Measurements from ENCODE around the gene CSNK1G1.

The CSNK1G1 gene

DNA sequence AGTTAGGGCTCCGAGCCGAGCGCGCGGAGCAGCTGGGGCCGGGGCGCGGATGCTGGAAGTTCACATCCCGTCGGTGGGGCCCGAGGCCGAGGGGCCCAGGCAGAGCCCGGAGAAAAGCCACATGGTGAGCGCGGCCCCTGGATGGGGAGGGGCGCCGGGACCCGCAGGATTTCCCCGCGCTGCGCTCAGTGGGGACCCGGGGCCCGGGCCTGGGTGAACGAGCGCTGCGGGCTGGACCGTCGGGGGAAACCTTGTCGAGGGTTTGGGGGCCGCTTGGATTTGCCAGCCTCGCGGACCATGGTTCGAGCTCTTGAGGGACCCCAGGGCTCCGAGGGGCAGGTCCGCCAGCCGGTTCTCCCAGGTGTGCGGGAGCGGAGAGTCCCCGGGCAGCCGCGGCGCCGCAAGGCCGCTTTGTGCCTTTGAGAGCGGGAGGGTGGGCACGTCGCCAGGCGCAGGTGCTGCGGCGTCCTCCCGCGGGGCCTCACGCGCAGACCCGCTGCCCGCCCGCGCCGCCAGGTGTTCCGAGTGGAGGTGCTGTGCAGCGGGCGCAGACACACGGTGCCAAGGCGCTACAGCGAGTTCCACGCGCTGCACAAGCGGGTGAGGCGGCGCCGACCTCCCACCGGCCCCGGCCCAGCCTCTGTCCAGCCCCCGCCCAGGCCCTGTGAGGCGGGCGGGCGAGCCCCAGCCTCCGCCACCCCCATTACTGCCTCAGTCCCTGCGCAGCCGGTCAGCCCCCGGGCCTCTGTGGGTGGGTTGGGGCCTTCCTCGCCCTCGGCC, 204.1 kb downstream of the CSNK1G1 start, which contains the start of gene SNX22:
SNX22 (plus strand) TSS at position 5 of the 780 bp plus-strand sequence; CDS start at position 50, 45 bp downstream.
- no peak for ATAC-seq

DNA sequence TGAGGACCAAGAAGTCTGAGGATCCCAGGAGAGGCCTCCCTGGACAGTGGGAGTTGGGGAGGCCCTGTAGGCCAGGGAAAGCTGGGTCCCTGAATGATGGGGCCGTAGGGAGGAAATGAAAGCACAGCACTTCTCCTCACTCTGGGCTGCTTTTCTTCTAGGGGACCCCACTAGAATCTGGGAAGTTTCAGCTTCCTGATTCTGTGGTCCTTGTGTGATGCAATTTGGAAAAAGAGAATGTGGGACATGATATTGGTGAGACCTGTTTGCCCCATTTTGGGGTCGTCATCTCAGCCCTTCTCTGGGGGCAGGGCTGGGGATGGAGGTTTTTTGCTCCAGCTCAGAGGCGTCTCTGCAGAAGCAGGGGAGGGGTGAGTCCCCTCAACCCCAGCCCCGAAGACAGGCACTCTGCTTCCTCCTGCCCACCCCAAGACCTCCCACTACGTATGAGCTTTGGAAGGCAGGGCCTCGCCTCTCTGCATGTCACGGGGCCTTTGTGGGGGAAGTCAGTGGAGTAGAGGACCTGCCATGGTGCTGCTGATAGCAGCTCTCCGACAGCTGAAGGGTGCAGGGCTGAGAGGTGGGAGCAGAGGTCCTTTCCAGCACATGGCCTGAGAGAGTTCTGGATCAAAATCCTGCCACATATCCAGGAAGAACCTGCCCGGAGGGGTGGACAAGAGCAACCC, 205.9 kb downstream of the CSNK1G1 start:
- no peak for ATAC-seq

DNA sequence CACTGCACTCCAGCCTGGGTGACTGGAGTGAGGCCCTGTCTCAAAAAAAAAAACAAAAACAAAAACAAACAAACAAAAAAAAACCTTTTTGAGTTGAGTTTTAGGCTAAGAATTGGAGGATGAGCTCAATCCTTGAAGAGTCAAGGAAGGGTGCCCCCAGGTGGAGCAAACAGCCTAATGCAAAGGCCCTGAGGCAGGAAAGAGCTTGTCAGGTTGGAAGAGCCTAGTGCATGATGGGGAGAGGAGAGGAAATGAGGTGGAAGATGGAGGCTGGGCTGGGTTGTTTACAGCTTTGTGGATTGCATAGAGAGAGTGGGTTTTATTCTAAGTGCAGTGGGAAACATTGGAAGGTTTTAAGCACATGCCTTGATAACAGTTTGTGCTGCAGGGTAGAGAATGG, 206.5 kb downstream of the CSNK1G1 start:
- ATAC-seq: no peak

DNA sequence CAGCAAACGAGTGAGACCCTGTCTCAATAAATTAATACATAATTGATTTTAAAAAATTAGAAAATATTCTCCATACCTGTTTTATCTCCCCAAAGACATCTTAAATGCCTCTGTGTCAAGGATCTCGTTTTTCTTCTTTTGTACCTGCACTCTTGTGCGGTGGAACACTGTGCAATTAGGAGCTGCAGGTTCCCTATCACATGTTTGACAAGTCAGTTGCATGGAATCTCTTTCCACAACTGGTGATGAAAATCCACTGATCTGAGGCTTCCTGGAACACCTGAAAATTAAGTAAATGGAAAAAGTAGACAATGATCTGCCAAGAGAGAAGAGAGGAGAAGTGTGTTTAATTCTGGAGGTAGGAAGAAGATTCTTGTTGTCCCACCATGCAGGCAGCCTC, 207.4 kb downstream of the CSNK1G1 start:
- no peak for ATAC-seq

DNA sequence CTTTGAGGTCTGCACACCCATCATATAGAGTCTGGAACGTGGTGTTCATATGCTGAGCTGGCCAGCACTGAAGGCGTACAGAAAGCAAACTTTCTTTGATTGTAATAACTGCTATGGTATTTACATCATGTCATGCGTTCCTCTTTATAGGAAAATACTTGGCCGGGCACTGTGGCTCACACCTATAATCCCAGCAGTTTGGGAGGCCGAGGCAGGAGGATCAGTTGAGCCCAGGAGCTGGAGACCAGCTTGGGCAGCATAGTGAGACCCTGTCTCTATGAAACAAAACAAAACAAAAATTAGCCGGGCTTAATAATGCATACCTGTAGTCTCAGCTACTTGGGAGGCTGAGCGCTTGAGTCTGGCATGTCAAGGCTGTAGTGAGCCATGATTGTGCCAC, 207.8 kb downstream of the CSNK1G1 start:
- no peak for ATAC-seq

DNA sequence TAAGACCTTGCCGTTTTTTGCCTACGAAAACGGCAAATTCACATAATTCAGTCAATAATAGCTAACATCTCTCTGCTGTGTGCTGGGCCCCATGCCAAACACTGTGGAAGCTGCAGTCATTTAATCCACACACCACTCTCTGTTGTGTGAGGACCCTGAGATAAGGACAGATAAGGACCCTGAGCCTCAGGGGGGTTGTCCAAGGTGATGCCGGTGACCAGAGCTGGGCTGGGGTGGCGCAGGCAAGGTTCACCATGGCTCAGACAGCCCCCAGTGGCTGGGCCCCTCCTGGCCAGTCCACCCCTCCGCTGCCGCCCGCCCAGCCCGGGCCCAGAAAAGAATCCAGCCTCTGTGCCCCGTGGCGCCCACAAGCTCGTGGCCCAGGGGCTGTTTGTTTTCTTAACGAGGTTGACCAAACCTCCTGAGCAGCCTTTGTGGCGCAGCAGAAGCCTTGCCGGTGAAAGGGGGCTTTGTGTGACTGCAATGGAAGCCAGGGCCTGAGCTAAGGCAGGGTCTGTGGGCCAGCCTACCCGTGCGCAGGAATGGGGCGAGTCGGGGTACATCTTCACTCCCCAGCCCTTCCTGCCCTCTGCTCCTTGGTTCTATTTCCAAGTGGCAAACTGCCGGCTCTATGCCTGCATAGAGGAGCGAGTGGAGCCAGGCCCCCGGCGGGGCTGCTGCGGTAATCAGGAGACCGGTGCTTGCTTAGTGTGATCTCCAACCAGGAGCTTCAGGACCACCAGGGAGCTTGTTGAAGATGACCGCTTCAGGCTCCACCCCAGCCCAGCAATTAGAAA, 208.9 kb downstream of the CSNK1G1 start:
- no peak for ATAC-seq

DNA sequence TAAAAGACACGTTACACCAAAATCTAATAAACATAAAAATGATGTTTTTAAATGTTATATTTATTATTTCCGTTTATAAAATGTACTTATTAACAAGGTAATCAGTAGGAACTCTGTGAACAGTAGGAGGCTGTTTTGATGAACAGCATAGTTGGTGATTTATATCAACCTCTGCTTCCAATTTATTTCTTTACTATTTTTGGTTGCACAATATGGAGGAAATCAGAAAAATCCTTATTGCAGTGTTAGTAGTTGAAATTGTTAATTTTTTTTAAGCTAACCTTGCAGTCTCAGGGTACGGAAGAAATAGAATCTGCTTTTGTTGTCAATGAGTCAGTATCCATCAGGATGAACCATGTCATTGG, 209.5 kb downstream of the CSNK1G1 start:
- no peak for ATAC-seq

DNA sequence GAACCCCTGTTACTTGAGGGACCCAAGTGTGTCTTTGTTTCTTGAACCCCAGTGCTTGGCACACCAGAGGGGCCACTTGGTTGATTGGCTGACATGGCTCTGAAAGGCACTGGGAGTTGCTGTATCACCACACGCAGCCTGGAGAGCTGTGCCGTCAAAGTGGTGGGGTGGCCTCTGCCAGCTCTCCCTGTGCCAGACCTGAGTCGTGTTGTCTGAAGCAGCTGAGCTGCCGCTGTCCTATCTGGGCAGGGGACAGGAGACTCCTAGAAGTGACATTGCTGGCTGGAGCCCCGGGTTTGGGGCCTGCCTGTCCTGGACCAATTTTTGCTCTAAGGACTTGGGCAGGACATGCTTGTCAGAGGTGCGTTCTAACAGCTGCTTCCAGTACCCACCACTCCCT, 209.9 kb downstream of the CSNK1G1 start:
- ATAC-seq: no peak

DNA sequence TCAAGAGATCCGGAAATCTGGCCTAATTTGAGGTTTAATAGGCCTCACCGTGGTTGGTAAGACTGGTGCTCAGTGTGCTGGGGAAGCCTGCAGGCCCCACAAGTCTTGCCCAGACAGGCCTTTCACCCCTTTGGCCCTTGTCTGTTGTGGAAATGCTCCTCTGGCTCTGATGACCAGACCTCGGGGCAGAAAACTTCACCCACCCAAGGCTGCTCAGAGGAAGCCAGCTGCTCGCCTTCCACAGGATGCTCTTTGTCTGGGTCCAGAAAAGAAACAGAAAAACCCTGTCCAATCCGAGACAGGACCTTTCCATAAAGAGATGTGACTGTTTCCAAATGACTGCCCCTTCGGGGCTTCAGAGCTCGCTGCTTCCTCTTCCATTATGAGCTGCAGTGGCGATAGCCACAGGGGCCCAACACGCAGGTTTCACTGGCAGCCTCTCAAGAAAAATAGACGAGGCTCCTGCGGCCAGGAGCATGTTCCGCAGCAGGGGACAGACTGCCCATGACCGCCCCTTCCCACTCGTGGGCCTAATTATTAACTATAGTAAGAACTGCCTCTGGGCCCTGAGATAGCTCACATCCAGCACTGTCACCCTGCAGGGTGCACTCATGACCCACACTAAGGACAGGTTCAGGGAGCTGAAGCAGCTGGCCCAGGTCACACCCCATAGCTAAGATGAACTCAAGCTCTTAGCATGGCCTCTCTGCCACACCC, 211.2 kb downstream of the CSNK1G1 start:
- ATAC-seq: peak in 1 of 2 donors; percentile 50

DNA sequence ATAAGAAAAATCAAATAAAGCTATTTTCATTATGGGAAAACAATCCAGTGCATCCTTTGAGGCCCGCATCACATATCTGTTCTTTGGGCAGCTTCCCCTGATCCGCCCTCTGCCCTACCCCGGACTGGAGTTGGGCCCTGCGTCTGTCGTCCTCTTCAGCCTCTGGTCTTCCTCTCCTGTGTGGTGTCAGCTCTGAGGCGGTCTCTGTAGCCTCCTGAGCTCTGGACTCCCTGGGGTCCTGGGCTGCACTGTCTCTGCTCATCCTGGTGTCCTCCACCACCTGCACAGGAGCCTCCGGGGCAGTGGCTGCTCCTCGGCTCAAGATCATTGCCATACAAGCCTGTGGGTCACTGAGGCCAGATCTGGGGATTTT, 211.8 kb downstream of the CSNK1G1 start:
- ATAC-seq: no peak

DNA sequence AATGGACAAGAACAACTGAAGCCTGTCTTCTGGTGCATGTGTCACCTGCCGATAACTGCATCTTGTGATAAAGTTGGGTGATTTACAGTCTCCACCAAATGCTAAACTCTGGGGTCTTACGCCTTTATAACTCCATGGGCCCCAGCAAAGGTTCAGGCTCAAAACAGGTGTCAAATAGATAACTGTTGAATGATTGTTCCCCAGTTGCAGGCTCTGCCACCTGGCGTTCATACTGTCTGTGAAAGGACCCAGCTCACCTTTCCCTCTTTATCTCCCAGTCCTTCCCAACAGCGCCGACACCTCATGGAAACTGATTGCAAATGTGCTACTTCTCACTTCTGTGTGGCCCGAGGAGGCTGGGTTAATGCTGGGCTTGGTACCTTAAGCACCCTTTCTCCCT, 212.7 kb downstream of the CSNK1G1 start:
- ATAC-seq: no peak

DNA sequence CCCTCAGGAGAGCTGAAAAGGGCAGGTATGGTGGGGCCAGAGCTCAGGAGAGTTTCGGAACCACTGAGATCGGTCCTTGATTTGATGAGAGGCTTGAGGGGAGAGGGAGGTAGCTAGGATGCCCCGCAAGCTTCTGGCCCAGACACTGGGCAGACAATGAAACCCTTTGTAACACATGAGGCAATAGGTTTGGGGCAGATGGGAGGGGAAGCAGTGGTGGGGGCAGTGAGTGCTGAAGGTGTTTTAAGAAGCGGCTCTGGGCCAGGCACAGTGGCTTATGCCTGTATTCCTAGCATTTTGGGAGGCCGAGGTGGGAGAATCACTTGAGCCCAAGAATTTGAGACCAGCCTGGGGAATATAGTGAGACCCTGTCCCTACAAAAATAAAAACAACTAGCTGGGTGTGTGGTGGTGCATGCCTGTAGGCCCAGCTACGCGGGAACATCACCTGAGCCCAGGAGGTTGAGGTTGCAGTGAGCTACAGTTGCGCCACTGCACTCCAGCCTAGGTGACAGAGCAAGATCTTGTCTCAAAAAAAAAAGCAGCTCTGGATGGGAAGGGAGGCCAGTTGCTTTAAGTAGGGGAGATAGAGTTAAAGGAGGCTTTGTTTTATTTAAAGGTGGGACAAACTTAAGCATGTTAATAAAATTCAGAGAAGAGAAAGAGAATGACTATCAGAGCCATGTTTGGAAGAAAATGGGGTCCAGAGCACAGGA, 214.0 kb downstream of the CSNK1G1 start:
- no peak for ATAC-seq

DNA sequence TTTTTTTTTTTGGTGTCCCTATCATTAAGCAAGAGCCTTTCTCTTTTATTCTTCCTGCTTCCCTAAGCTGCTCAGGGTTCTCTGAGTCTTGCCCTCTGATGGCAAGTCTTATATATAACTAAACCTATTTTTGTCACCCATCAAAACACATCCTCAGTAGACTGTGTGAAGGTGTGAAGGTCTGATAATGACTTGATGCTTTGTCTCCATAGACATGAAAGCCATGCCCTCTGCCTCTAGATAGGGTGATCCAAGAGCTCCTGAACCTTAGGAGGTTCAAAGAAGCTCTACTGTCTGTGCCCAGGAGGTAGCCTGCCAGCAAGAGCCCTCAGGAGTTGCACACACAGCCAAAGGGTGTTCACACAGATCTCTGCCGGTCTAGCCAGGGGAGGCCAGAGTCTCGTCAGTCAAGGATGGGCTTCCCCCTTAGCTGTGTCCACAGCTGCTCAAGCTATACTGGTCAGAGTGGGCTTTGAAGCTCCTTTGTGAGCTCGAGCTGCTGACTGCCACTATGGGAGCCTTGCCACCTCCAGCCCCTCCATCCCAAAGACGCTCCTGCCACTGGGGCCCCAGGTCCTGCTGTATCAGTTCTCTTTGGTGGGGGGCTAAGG, 217.5 kb downstream of the CSNK1G1 start:
- no peak for ATAC-seq

DNA sequence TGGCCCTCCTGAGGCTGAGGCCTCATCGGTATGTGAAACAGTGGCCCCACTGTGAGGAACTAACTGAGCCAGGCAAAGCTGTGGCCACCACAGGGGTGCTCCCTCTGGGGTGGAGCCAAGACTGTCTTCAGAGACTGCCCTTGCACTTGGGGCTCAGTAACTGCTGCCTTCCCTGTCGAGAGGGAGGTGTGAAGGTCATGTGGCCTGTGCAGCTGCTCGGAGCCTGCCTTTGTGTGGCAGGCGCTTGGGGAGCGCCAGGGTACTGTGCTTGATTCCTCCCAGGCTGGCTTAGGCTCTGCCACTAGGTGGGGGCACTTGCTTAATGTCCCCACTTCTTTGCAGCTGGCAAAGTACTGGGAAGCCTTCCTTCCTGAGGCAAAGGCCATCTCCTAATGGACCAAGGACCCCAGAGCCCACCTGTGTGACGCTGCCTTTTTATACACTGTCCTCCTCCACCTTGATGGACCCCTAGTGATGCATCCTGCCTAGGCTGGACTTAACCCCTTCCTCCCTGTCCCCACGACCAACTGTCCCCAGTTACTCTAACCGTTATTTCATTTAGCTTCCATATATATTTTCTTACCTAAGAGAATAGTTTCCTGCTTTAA, 218.6 kb downstream of the CSNK1G1 start:
- ATAC-seq: no peak

DNA sequence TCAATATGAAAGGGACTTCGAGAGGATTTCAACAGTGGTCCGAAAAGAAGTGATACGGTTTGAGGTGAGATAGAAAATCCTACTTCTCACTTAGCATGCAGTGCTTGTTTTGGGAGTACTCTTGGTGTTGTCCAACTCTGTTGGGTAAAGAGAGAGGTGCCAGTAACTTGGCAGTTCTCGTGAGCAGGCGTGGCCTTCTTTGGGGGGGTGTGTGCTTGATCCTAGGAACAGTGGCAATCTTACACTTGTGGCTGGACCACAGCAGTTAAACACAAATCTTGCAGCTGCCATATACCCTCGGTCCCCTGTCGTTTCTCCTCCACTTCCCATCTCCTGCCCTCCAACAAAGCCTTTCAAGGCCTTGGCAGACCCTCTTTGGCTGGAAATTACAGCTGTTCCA, 219.6 kb downstream of the CSNK1G1 start:
- no peak for ATAC-seq

DNA sequence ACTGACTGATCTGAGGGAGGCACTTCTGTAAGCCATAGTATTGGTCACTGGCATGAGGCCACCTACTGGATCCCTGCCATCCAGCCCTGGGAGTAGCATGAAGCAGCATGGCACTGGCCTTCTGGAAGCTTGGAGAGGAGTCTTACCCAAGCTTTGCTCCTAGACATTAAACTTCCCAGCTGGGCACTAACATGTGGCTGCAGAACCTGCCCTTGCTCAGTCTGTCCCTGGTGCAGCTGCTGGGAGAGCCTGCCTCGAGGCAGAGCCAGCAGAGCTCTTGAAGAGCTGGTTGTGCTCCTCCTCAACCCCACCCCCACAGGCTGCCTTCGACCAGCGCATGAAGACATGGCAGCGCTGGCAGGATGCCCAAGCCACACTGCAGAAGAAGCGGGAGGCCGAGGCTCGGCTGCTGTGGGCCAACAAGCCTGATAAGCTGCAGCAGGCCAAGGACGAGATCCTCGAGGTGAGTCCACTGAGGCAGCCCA, 221.6 kb downstream of the CSNK1G1 start:
- no peak for ATAC-seq

DNA sequence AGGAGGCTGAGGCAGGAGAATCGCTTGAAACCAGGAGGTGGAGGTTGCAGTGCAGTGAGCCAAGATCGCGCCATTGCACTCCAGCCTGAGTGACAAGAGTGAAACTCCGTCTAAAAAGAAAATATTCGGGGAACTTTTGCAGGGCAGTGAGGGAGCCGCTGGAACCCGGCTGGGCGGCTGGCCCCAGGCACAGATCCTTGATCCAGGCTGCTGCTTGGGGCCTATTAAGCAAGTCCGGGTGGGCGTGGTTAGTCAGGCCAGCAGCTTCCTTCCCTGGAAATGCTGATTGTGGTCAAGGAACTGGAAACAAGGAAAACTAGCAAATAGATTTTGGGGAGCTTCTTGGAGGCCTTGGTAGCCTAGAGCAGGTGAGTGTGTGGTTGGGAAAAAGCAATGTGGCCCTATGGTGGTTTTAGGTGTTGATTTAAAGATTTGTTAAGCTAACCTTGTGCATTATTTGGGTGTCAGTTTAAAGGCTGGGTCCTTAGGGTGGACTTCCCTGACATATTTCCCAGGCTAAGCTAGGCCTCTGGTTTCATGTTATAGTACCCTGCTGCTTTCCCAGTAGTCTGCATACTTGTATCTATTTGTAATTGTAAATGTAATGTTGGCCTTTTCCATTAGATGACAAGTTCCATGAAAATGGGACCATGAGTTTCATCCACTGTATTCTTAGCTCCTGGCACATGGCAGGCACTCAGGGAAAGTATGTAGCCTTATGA, 222.2 kb downstream of the CSNK1G1 start:
- no peak for ATAC-seq

DNA sequence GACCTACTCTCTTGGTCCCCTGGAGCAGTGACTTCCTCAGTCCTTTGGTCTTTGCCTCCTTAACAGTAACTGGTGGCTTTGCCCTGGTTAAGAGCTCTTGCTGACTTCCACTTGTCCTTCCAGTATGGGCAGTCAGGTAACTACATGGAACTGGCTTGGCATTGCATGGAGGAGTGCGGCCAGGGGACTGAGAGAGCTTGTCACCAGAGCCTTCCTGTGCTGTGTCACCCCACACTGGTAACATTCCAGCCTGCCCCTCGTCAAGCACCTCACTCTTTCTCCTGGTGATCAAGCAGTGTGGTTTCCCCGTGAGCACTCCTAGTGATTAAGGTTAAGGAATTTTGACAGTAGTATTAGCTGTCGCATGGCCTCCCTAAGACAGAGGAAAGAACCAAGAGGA, 223.8 kb downstream of the CSNK1G1 start:
- ATAC-seq: no peak

DNA sequence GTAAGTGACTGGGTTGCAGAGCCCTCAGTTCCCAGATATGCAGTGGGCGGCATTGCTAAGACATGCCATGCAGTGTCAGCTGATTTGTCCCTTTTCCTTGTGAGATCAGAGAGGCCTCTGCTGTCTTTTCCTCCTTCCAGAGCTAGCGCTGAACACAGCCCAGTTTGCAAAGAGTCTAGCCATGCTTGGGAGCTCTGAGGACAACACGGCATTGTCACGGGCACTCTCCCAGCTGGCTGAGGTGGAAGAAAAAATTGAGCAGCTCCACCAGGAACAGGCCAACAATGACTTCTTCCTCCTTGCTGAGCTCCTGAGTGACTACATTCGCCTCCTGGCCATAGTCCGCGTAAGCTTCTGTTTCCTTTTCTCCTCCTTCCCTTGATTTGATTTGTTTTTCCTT, 224.4 kb downstream of the CSNK1G1 start:
- ATAC-seq: no peak

DNA sequence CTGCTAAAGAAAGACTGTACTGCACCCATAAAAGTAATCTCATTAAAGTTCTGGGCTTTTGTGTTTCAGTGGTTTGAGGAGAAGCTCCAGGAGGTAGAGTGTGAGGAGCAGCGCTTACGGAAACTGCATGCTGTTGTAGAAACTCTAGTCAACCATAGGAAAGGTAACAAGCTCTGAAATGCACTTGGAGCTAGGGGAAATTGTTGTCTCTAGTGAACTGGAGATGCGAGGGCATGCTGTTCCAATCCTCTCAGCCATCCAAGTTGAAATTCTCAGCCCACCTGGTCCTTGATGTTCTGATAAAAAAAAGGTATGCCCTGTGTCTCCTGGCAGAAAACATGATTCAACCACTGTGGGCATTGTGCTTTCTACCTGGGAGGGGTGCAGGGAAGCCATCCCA, 225.8 kb downstream of the CSNK1G1 start:
- no peak for ATAC-seq

Data from activated CD4-positive, CD25-positive, alpha-beta regulatory T cell treated with anti-CD3 and anti-CD28 coated beads, Interleukin-2, amount 50 U/mL, for 24 hours (primary cell).